Neuronal stem cell (in vitro differentiated cells): ENCODE measurements around the gene KIAA0825.

ENCODE experiments used
- DNase-seq: peaks from one replicate; pipeline ENCODE4 v3.0.0-alpha.2; 2013; ENCODE audit warnings: low spot score
- H2AFZ ChIP-seq: one replicate; pipeline ENCODE4 v1.6.1; 2013; ENCODE audit warnings: mild to moderate bottlenecking, low read length, inconsistent platforms
- H2AK5ac ChIP-seq: 2 replicates; pipeline ENCODE4 v1.6.1; 2013; ENCODE audit warnings: low read depth, mild to moderate bottlenecking, inconsistent platforms, low read length, moderate library complexity, mixed read lengths
- H2BK120ac ChIP-seq: 2 replicates; pipeline ENCODE4 v1.6.1; 2013; ENCODE audit warnings: low read depth, mild to moderate bottlenecking, inconsistent platforms, low read length, moderate library complexity, mixed read lengths
- H2BK12ac ChIP-seq: one replicate; pipeline ENCODE4 v1.6.1; 2013; ENCODE audit warnings: low read length, inconsistent platforms
- H2BK15ac ChIP-seq: 2 replicates; pipeline ENCODE4 v1.6.1; 2013; ENCODE audit warnings: mild to moderate bottlenecking, low read length, inconsistent platforms, mixed read lengths
- H2BK5ac ChIP-seq: one replicate; pipeline ENCODE4 v1.6.1; 2013; ENCODE audit warnings: inconsistent platforms, mild to moderate bottlenecking, low read length, moderate library complexity
- H3K14ac ChIP-seq: one replicate; pipeline ENCODE4 v1.6.1; 2013; ENCODE audit warnings: low read length, inconsistent platforms
- H3K18ac ChIP-seq: 2 replicates; pipeline ENCODE4 v1.6.1; 2013; ENCODE audit warnings: low read length, inconsistent platforms
- H3K23ac ChIP-seq: 2 replicates; pipeline ENCODE4 v1.6.1; 2013; ENCODE audit warnings: low read depth, mild to moderate bottlenecking, mixed read lengths, low read length, inconsistent platforms; ENCODE audit not compliant: poor library complexity
- H3K27ac ChIP-seq: replicated peaks from 3 replicates; pipeline ENCODE4 v1.5.1; 2013; ENCODE audit warnings: low read length, inconsistent platforms
- H3K27me3 ChIP-seq, 3 experiments: 2 replicates each; pipeline ENCODE4 v1.6.1; 2013; ENCODE audit warnings: low read length in 3 of 3, mild to moderate bottlenecking in 2 of 3, inconsistent platforms in 1 of 3, low read depth in 1 of 3, mixed read lengths in 1 of 3, moderate library complexity in 1 of 3; ENCODE audit not compliant: control insufficient read depth in 3 of 3, insufficient read depth in 3 of 3
- H3K36me3 ChIP-seq, 2 donors: replicated peaks in 1 of 2; 2 replicates each; pipeline ENCODE4 v1.6.1; 2013; ENCODE audit warnings: low read length in 2 of 2; ENCODE audit not compliant: control insufficient read depth in 2 of 2, insufficient read depth in 2 of 2
- H3K4ac ChIP-seq: 2 replicates; pipeline ENCODE4 v1.6.1; 2013; ENCODE audit warnings: inconsistent platforms, mild to moderate bottlenecking, low read length, moderate library complexity
- H3K4me1 ChIP-seq, 2 donors: 1 replicate in 1 of 2; 2 replicates in 1 of 2; pipeline ENCODE4 v1.6.1; 2013; ENCODE audit warnings: low read length in 2 of 2, low read depth in 1 of 2; ENCODE audit not compliant: control insufficient read depth in 2 of 2, insufficient read depth in 1 of 2
- H3K4me2 ChIP-seq: one replicate; pipeline ENCODE4 v1.6.1; 2013; ENCODE audit warnings: mild to moderate bottlenecking, low read length, inconsistent platforms; ENCODE audit not compliant: insufficient read depth, poor library complexity, severe bottlenecking
- H3K4me3 ChIP-seq, 2 donors: 2 replicates each; pipeline ENCODE4 v1.5.1; 2013; ENCODE audit warnings: low read length in 2 of 2, mild to moderate bottlenecking in 2 of 2, inconsistent platforms in 1 of 2, moderate library complexity in 1 of 2
- H3K79me1 ChIP-seq: one replicate; pipeline ENCODE4 v1.6.1; 2013; ENCODE audit warnings: low read depth, mild to moderate bottlenecking, inconsistent platforms, low read length, moderate library complexity
- H3K9ac ChIP-seq: one replicate; pipeline ENCODE4 v1.6.1; 2013; ENCODE audit warnings: mild to moderate bottlenecking, low read depth, low read length, inconsistent platforms; ENCODE audit not compliant: poor library complexity
- H3K9me3 ChIP-seq, 2 donors: replicated peaks in 1 of 2; 2 replicates each; pipeline versions ENCODE3 to v1.6.1; 2013; ENCODE audit warnings: low read length in 2 of 2, mild to moderate bottlenecking in 2 of 2, inconsistent platforms in 1 of 2, low read depth in 1 of 2, mixed read lengths in 1 of 2, moderate library complexity in 1 of 2; ENCODE audit not compliant: control insufficient read depth in 2 of 2, insufficient read depth in 1 of 2
- H4K8ac ChIP-seq: one replicate; pipeline ENCODE4 v1.6.1; 2013; ENCODE audit warnings: low read depth, mild to moderate bottlenecking, inconsistent platforms, low read length, moderate library complexity
- H4K91ac ChIP-seq: one replicate; pipeline ENCODE4 v1.6.1; 2013; ENCODE audit warnings: low read length, low read depth, mild to moderate bottlenecking, inconsistent platforms; ENCODE audit not compliant: poor library complexity
- WGBS, 2 donors: extraction: QIAGEN DNeasy Blood & Tissue Kit; methylation state at CpG; one replicate each; pipeline ENCODE4 v1.1.7; 2013; ENCODE audit warnings: missing lambda C conversion rate in 2 of 2, mixed read lengths in 1 of 2; ENCODE audit not compliant: insufficient read length in 2 of 2, insufficient replicate concordance in 1 of 2; ENCODE audit errors: extremely low coverage in 2 of 2; 5-methylcytosine and 5-hydroxymethylcytosine counted together

Gene KIAA0825

DNA sequence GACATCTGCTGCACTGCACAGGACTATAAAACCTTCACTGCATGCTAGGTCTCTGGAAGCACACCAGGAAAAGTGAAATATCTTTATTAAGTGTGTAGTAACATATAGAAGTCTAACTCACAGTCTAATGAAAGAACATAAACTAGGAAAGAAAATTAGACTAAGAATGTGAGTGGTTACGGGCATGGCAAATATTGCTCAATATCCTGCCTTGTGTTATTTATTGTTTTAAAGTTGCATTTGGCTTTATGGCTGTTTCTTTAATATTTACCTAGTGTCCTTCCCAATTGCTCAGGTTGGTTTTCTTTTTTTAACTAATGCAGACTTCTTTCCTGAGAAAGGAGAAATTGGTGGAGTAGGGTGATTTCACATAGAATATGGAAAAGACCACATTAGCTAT, 342.4 kb downstream of the KIAA0825 start:
- no peak overlapping the region for H3K27ac ChIP-seq
- no peaks in the 10 kb centered on the region for H3K4me1 ChIP-seq
- no peak overlapping the region for H3K23ac ChIP-seq
- H2AK5ac ChIP-seq: no peak overlapping the region
- no peak overlapping the region for H2BK12ac ChIP-seq
- H3K14ac ChIP-seq: no peak overlapping the region
- no peaks in the 10 kb centered on the region for H3K27me3 ChIP-seq
- no peak overlapping the region for H3K18ac ChIP-seq
- no peak overlapping the region for H3K4me3 ChIP-seq
- no peaks in the 10 kb centered on the region for H3K9me3 ChIP-seq
- no peak overlapping the region for H4K91ac ChIP-seq
- no peaks in the 10 kb centered on the region for H3K36me3 ChIP-seq
- no peak overlapping the region for H3K4ac ChIP-seq
- H3K9ac ChIP-seq: no peak overlapping the region
- H4K8ac ChIP-seq: no peak overlapping the region
- H2AFZ ChIP-seq: no peak overlapping the region
- H2BK15ac ChIP-seq: no peak overlapping the region
- no CpG with 5 or more reads among the region's 1 CpG for WGBS, 2 donors
- H2BK120ac ChIP-seq: no peak overlapping the region
- no peak overlapping the region for H3K4me2 ChIP-seq
- no peaks in the 10 kb centered on the region for H3K79me1 ChIP-seq
- no peak overlapping the region for H2BK5ac ChIP-seq
- DNase-seq: no peak

DNA sequence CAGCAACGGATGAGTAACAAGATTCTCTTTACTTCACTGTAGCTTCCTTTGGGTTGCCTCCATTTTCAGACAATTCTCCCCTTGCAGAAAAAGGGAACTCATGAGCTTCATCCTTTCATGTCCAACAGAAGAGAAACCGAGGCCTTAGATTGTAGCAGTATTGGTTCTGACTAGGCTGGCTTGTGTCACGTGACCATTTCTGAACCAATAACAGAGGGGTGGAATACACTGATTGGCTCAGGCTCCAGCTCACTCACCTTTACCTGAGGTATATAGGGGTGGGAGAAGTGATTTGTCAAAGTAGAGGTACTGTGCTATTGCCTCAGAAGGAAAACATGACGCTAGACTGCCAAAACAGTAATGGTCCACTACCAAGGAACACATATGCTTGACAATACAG, 343.7 kb downstream of the KIAA0825 start:
- Histone ChIP-seq H3K4ac (no peak overlapping the region), H2BK15ac (no peak overlapping the region), H2BK5ac (no peak overlapping the region), H4K91ac (no peak overlapping the region), H3K4me3 (no peak overlapping the region), H3K23ac (no peak overlapping the region), H3K14ac (no peak overlapping the region), H3K18ac (no peak overlapping the region), H3K9ac (no peak overlapping the region), H3K9me3 (no peaks in the 10 kb centered on the region), H2BK120ac (no peak overlapping the region), H2AFZ (no peak overlapping the region), H3K27ac (no peak overlapping the region), H4K8ac (no peak overlapping the region), H3K79me1 (no peaks in the 10 kb centered on the region), H3K4me1 (no peaks in the 10 kb centered on the region), H2AK5ac (no peak overlapping the region), H3K27me3 (no peaks in the 10 kb centered on the region), H2BK12ac (no peak overlapping the region), H3K36me3 (no peaks in the 10 kb centered on the region), H3K4me2 (no peak overlapping the region)
- no peak for DNase-seq
- WGBS, 2 donors: no CpG with 5 or more reads among the region's 4 CpGs

DNA sequence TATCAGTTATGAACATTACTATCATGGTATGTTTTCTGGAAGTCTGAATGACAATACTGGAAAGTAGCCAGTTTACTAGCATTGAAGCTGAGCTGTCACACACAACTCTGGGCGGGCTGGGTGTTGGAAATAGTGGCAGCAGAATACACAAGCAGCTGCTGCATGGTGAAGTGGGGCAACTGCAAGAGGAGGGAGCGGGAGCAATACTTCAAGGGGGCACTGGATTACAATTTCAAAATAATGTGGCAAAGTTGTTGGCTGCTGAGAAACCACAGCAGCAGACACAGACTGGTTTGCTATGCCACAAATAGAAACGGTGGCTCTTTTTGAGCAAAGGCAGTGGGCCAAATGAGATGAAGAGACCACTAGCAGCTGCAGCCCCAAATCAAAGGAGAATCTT, 350.2 kb downstream of the KIAA0825 start:
- no peak overlapping the region for H2BK15ac ChIP-seq
- H3K27me3 ChIP-seq: no peaks in the 10 kb centered on the region
- no peak overlapping the region for H3K27ac ChIP-seq
- H3K36me3 ChIP-seq: no peaks in the 10 kb centered on the region
- no peak overlapping the region for H3K23ac ChIP-seq
- H4K8ac ChIP-seq: no peak overlapping the region
- H3K4ac ChIP-seq: no peak overlapping the region
- H2BK120ac ChIP-seq: no peak overlapping the region
- no peak overlapping the region for H2AK5ac ChIP-seq
- H2BK12ac ChIP-seq: no peak overlapping the region
- DNase-seq: no peak
- H3K14ac ChIP-seq: no peak overlapping the region
- H3K4me2 ChIP-seq: no peak overlapping the region
- no peaks in the 10 kb centered on the region for H3K4me1 ChIP-seq
- peak overlapping the region; percentile 16 for H3K9ac ChIP-seq
- no peak overlapping the region for H3K18ac ChIP-seq
- no peaks in the 10 kb centered on the region for H3K79me1 ChIP-seq
- no peaks in the 10 kb centered on the region for H3K9me3 ChIP-seq
- WGBS, 2 donors: no CpG with 5 or more reads among the region's 3 CpGs
- no peak overlapping the region for H2AFZ ChIP-seq
- no peak overlapping the region for H3K4me3 ChIP-seq
- no peak overlapping the region for H2BK5ac ChIP-seq
- no peak overlapping the region for H4K91ac ChIP-seq

DNA sequence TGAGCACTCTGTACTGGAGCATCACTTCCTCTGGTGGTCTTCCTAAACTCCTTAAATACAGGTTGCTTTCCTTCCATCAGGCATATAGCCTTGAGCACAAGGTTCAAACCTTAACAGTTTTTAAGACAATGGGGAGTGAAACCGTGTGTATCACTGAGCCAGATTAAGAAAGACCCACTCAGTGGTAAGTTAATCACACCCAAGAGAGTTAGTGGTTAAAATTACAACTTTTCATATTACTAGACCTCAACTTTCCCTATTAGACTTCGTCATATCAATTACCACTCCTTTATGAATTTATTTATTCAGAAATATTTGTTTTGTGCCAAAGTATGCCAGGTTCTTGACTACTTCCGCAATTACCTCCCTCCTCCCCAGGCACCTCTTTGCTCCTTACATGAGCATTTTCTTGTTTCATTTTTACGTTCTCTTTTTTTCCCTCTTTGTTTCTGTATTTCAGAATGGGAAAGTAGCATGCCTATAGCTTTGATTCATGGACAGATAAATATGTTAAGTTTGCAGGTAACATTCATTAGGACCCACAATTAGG, 351.0 kb downstream of the KIAA0825 start:
- H3K4ac ChIP-seq: no peak overlapping the region
- H2AK5ac ChIP-seq: no peak overlapping the region
- no peaks in the 10 kb centered on the region for H3K27me3 ChIP-seq
- no peaks in the 10 kb centered on the region for H3K79me1 ChIP-seq
- H3K4me1 ChIP-seq: no peaks in the 10 kb centered on the region
- H3K9ac ChIP-seq: no peak overlapping the region
- H2BK15ac ChIP-seq: no peak overlapping the region
- WGBS, 2 donors: no CpG with 5 or more reads among the region's 4 CpGs
- H3K27ac ChIP-seq: no peak overlapping the region
- no peak overlapping the region for H3K4me2 ChIP-seq
- H3K23ac ChIP-seq: no peak overlapping the region
- H3K36me3 ChIP-seq: no peaks in the 10 kb centered on the region
- no peak overlapping the region for H4K8ac ChIP-seq
- no peak overlapping the region for H3K14ac ChIP-seq
- no peak overlapping the region for H4K91ac ChIP-seq
- no peak overlapping the region for H2BK5ac ChIP-seq
- no peak overlapping the region for H3K4me3 ChIP-seq
- H2BK120ac ChIP-seq: no peak overlapping the region
- no peak overlapping the region for H2AFZ ChIP-seq
- DNase-seq: no peak
- no peaks in the 10 kb centered on the region for H3K9me3 ChIP-seq
- H2BK12ac ChIP-seq: no peak overlapping the region
- no peak overlapping the region for H3K18ac ChIP-seq
